Measurements from ENCODE around the gene CDK15. TPM values are rescaled to one million over a fixed set of nuclear protein-coding genes. Genes with fewer than 3 reads are reported as not detected.

CDK15 gene
- total and polyA plus RNA-seq, 2 experiments from 2014 or later: 0.27 TPM; not detected in 1

- 0 out of 2 replicates have a peak, but pooled peaks cover 4% of the 10 kb centered on the region for H3F3A ChIP-seq (replicated peaks; ENCODE audit: low read depth)
- no peaks in the 10 kb centered on the region for H3K79me2 ChIP-seq (replicated peaks; ENCODE audit: insufficient read depth)
- Mint-ChIP-seq H3K36me3 (ENCODE audit: low read depth) (no peaks in the 10 kb centered on the region), H3K4me3 (no peak overlapping the region), H3K9me3 (no peaks in the 10 kb centered on the region), H3K4me1 (peaks cover 43% of the 10 kb centered on the region), H3K27me3 (ENCODE audit: insufficient read depth, low read depth, poor library complexity) (peaks cover 11% of the 10 kb centered on the region), H3K27ac (no peak overlapping the region)
- H3K4me2 ChIP-seq: no peak overlapping the region
- no peaks in the 10 kb centered on the region for H4K20me1 ChIP-seq (replicated peaks; ENCODE audit: insufficient read depth)
- H3K36me3 ChIP-seq (ENCODE audit: insufficient read depth): 0 out of 2 replicates have a peak, but pooled peaks cover 4% of the 10 kb centered on the region
- no peak for TF ChIP-seq POLR2AphosphoS5 (IDR thresholded peaks at IDR 0.05; ENCODE audit: low read depth)
- no peak for TF ChIP-seq JUNB (IDR thresholded peaks at IDR 0.05; ENCODE audit: unreplicated experiment)
- TF ChIP-seq, protein P1, sequence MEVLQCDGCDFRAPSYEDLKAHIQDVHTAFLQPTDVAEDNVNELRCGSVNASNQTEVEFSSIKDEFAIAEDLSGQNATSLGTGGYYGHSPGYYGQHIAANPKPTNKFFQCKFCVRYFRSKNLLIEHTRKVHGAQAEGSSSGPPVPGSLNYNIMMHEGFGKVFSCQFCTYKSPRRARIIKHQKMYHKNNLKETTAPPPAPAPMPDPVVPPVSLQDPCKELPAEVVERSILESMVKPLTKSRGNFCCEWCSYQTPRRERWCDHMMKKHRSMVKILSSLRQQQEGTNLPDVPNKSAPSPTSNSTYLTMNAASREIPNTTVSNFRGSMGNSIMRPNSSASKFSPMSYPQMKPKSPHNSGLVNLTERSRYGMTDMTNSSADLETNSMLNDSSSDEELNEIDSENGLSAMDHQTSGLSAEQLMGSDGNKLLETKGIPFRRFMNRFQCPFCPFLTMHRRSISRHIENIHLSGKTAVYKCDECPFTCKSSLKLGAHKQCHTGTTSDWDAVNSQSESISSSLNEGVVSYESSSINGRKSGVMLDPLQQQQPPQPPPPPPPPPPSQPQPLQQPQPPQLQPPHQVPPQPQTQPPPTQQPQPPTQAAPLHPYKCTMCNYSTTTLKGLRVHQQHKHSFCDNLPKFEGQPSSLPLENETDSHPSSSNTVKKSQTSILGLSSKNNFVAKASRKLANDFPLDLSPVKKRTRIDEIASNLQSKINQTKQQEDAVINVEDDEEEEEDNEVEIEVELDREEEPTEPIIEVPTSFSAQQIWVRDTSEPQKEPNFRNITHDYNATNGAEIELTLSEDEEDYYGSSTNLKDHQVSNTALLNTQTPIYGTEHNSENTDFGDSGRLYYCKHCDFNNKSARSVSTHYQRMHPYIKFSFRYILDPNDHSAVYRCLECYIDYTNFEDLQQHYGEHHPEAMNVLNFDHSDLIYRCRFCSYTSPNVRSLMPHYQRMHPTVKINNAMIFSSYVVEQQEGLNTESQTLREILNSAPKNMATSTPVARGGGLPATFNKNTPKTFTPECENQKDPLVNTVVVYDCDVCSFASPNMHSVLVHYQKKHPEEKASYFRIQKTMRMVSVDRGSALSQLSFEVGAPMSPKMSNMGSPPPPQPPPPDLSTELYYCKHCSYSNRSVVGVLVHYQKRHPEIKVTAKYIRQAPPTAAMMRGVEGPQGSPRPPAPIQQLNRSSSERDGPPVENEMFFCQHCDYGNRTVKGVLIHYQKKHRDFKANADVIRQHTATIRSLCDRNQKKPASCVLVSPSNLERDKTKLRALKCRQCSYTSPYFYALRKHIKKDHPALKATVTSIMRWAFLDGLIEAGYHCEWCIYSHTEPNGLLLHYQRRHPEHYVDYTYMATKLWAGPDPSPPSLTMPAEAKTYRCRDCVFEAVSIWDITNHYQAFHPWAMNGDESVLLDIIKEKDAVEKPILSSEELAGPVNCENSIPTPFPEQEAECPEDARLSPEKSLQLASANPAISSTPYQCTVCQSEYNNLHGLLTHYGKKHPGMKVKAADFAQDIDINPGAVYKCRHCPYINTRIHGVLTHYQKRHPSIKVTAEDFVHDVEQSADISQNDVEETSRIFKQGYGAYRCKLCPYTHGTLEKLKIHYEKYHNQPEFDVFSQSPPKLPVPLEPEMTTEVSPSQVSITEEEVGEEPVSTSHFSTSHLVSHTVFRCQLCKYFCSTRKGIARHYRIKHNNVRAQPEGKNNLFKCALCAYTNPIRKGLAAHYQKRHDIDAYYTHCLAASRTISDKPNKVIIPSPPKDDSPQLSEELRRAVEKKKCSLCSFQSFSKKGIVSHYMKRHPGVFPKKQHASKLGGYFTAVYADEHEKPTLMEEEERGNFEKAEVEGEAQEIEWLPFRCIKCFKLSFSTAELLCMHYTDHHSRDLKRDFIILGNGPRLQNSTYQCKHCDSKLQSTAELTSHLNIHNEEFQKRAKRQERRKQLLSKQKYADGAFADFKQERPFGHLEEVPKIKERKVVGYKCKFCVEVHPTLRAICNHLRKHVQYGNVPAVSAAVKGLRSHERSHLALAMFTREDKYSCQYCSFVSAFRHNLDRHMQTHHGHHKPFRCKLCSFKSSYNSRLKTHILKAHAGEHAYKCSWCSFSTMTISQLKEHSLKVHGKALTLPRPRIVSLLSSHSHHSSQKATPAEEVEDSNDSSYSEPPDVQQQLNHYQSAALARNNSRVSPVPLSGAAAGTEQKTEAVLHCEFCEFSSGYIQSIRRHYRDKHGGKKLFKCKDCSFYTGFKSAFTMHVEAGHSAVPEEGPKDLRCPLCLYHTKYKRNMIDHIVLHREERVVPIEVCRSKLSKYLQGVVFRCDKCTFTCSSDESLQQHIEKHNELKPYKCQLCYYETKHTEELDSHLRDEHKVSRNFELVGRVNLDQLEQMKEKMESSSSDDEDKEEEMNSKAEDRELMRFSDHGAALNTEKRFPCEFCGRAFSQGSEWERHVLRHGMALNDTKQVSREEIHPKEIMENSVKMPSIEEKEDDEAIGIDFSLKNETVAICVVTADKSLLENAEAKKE (CRISPR knock-in tag; IDR thresholded peaks at IDR 0.05): no peak
- no peak for TF ChIP-seq CREB1 (CRISPR knock-in tag; IDR thresholded peaks at IDR 0.05; ENCODE audit: low read depth)
- no peak for TF ChIP-seq ZNF114 (CRISPR knock-in tag; IDR thresholded peaks at IDR 0.05)
- no peak for TF ChIP-seq CTCF (conservative IDR thresholded peaks at IDR 0.05; ENCODE audit: low read depth in 2 of 2)
- TF ChIP-seq STAT1 (IDR thresholded peaks at IDR 0.05; ENCODE audit: unreplicated experiment): no peak
- TF ChIP-seq, protein P2, sequence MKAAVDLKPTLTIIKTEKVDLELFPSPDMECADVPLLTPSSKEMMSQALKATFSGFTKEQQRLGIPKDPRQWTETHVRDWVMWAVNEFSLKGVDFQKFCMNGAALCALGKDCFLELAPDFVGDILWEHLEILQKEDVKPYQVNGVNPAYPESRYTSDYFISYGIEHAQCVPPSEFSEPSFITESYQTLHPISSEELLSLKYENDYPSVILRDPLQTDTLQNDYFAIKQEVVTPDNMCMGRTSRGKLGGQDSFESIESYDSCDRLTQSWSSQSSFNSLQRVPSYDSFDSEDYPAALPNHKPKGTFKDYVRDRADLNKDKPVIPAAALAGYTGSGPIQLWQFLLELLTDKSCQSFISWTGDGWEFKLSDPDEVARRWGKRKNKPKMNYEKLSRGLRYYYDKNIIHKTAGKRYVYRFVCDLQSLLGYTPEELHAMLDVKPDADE (IDR thresholded peaks at IDR 0.05): no peak
- TF ChIP-seq, protein P3, sequence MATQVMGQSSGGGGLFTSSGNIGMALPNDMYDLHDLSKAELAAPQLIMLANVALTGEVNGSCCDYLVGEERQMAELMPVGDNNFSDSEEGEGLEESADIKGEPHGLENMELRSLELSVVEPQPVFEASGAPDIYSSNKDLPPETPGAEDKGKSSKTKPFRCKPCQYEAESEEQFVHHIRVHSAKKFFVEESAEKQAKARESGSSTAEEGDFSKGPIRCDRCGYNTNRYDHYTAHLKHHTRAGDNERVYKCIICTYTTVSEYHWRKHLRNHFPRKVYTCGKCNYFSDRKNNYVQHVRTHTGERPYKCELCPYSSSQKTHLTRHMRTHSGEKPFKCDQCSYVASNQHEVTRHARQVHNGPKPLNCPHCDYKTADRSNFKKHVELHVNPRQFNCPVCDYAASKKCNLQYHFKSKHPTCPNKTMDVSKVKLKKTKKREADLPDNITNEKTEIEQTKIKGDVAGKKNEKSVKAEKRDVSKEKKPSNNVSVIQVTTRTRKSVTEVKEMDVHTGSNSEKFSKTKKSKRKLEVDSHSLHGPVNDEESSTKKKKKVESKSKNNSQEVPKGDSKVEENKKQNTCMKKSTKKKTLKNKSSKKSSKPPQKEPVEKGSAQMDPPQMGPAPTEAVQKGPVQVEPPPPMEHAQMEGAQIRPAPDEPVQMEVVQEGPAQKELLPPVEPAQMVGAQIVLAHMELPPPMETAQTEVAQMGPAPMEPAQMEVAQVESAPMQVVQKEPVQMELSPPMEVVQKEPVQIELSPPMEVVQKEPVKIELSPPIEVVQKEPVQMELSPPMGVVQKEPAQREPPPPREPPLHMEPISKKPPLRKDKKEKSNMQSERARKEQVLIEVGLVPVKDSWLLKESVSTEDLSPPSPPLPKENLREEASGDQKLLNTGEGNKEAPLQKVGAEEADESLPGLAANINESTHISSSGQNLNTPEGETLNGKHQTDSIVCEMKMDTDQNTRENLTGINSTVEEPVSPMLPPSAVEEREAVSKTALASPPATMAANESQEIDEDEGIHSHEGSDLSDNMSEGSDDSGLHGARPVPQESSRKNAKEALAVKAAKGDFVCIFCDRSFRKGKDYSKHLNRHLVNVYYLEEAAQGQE (IDR thresholded peaks at IDR 0.05; ENCODE audit: unreplicated experiment): no peak
- no peak for TF ChIP-seq NANOG (IDR thresholded peaks at IDR 0.05; ENCODE audit: borderline replicate concordance)
- TF ChIP-seq ZNF331 (CRISPR knock-in tag; IDR thresholded peaks at IDR 0.05; ENCODE audit: low read depth): no peak
- TF ChIP-seq EZH2 (IDR thresholded peaks at IDR 0.05; ENCODE audit: low read depth, unreplicated experiment): no peak
- no peak for TF ChIP-seq EZH2phosphoT487 (IDR thresholded peaks at IDR 0.05; ENCODE audit: unreplicated experiment)
- peaks cover 26% of the 10 kb centered on the region for H3K4me1 ChIP-seq (ENCODE audit: insufficient read depth)
- no peak overlapping the region for H3K27ac ChIP-seq (ENCODE audit: low read depth)
- no peak overlapping the region for H2AFZ ChIP-seq
- ATAC-seq (no peak), DNase-seq (ENCODE audit: low spot score) (no peak)
- H3K4me3 ChIP-seq: no peak overlapping the region
- 0 out of 2 replicates have a peak, but pooled peaks cover 13% of the 10 kb centered on the region for H3K9me2 ChIP-seq (ENCODE audit: insufficient read depth)
- no peaks in the 10 kb centered on the region for H3K27me3 ChIP-seq (ENCODE audit: insufficient read depth)
Measured at GRCh38 chr2:201928363-201928762, 122.0 kb downstream of the CDK15 start.
